MCF 10A (cell line): ENCODE measurements around the gene PTCD2. TPM values are rescaled to one million over a fixed set of nuclear protein-coding genes. Genes with fewer than 3 reads are reported as not detected.

Source experiments
- BruUV-seq: library from RNA; stranded (reverse); fragments of 400-500 nt; replicated peaks from 2 replicates; lab custom pipeline; 2021; lab: Mats Ljungman, UMichigan
- CTCF ChIA-PET: fragments of 300-600 bp; sonication (Branson Sonifier 250); formaldehyde crosslinking; extraction: SDS; loops from one replicate; lab custom pipeline; 2021; ENCODE audit warnings: antibody characterized with exemption, inconsistent platforms; lab: Yijun Ruan, JAX
- POLR2A ChIA-PET: fragments of 300-600, 350-650 bp; sonication (Branson Sonifier 250); formaldehyde crosslinking; extraction: SDS; loops from one replicate; lab custom pipeline; 2020; ENCODE audit warnings: antibody characterized with exemption, inconsistent platforms; lab: Yijun Ruan, JAX
- DNase-seq: peaks from one replicate; pipeline ENCODE4 v3.0.0-alpha.2; 2018; ENCODE audit not compliant: unreplicated experiment
- H3K27ac Mint-ChIP-seq: one replicate; pipeline ENCODE4 v1.8.0; 2022; ENCODE audit warnings: mild to moderate bottlenecking, low read depth, mixed read lengths; ENCODE audit not compliant: unreplicated experiment
- H3K27me3 Mint-ChIP-seq: one replicate; pipeline ENCODE4 v1.8.0; 2022; ENCODE audit warnings: mixed read lengths; ENCODE audit not compliant: insufficient read depth, unreplicated experiment
- H3K36me3 Mint-ChIP-seq: one replicate; pipeline ENCODE4 v1.8.0; 2022; ENCODE audit warnings: mild to moderate bottlenecking, moderate library complexity, mixed read lengths; ENCODE audit not compliant: insufficient read depth, unreplicated experiment
- H3K4me1 Mint-ChIP-seq: one replicate; pipeline ENCODE4 v1.8.0; 2022; ENCODE audit warnings: mixed read lengths; ENCODE audit not compliant: insufficient read depth, unreplicated experiment
- H3K4me3 Mint-ChIP-seq: one replicate; pipeline ENCODE4 v1.8.0; 2022; ENCODE audit warnings: mild to moderate bottlenecking, moderate library complexity, mixed read lengths; ENCODE audit not compliant: unreplicated experiment
- H3K9me3 Mint-ChIP-seq: one replicate; pipeline ENCODE4 v1.8.0; 2022; ENCODE audit warnings: mixed read lengths; ENCODE audit not compliant: unreplicated experiment
- CTCF ChIP-seq: fragments of 200-600 bp; IDR thresholded peaks from one replicate; pipeline ENCODE4 v1.8.0; 2022; ENCODE audit warnings: antibody characterized with exemption, mild to moderate bottlenecking; ENCODE audit not compliant: unreplicated experiment
- intact Hi-C: fragments of 100-400 bp; cut with micrococcal nuclease; formaldehyde crosslinking; loops from 2 replicates; pipeline ENCODE4 v1.14.1; 2022
- total RNA-seq: library from RNA; stranded (reverse); gene quantifications from 2 replicates; pipeline ENCODE4 v1.2.3, GENCODE V29; 2022

Gene PTCD2
- total RNA-seq, 1 experiment from 2014 or later = 20.3 TPM

- peak overlapping the region; percentile 10 for H3K27ac Mint-ChIP-seq
- DNase-seq = no peak
- H3K36me3 Mint-ChIP-seq = peaks cover 32% of the 10 kb centered on the region
- no peaks in the 10 kb centered on the region for H3K9me3 Mint-ChIP-seq
- H3K4me1 Mint-ChIP-seq = peaks cover 33% of the 10 kb centered on the region
- no peak for TF ChIP-seq CTCF
- intact Hi-C loops = no loop called here
- CTCF ChIA-PET = interaction anchor here (0.9 to 1.3 kb wide), 2 partner anchors 501 to 502 kb away, joined by 3 read pairs; no protein-coding TSS in a partner anchor
- POLR2A ChIA-PET = interaction anchor here (0.7 to 1.4 kb wide), 3 partner anchors 8 to 119 kb away, joined by 3 to 5 read pairs (median 3); no protein-coding TSS in a partner anchor
- H3K27me3 Mint-ChIP-seq = no peaks in the 10 kb centered on the region
- no TSS peak for BruUV-seq
- H3K4me3 Mint-ChIP-seq = no peak overlapping the region
Measured at GRCh38 chr5:72284559-72285423, 35.4 kb upstream of the PTCD2 start.

- POLR2A ChIA-PET = interaction anchor here (0.7 to 1.1 kb wide), 2 partner anchors 23 to 119 kb away, joined by 3 to 5 read pairs; no protein-coding TSS in a partner anchor
Measured at GRCh38 chr5:72285424-72285821, 34.8 kb upstream of the PTCD2 start.

DNA sequence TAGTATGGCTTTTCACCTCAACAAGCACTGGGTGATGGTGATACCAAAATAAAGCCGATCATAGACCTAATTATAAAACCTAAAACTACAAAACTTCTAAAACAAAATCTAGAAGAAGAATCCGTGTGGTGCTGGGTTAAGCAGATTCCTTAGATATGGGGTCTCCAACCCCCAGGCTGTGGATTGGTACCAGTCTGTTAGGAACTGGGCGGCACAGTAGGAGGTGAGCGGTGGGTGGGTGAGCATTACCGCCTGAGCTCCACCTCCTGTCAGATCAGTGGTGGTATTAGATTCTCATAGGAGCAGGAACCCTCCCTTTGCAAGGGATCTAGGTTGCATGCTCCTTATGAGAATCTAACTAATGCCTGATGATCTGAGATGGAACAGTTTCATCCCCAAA lies 33.4 kb upstream of the PTCD2 start:
- no TSS peak for BruUV-seq
- Mint-ChIP-seq H3K27ac (no peak overlapping the region), H3K9me3 (no peaks in the 10 kb centered on the region), H3K4me3 (no peak overlapping the region), H3K36me3 (peaks cover 43% of the 10 kb centered on the region), H3K27me3 (no peaks in the 10 kb centered on the region), H3K4me1 (peaks cover 26% of the 10 kb centered on the region)
- POLR2A ChIA-PET = no interaction called here
- no peak for TF ChIP-seq CTCF
- intact Hi-C loops = no loop called here
- CTCF ChIA-PET = interaction anchor here (0.7 kb wide), 1 partner anchor 73 kb away, joined by 3 read pairs; no protein-coding TSS in a partner anchor
- DNase-seq = no peak

More at GRCh38 chr5:72285424-72285821, 34.8 kb upstream of the PTCD2 start:
- CTCF ChIA-PET = interaction anchor here (0.9 to 1.3 kb wide), 2 partner anchors 502 to 503 kb away, joined by 3 read pairs; no protein-coding TSS in a partner anchor
- H3K27ac Mint-ChIP-seq = peak overlapping the region; percentile 10
- peaks cover 37% of the 10 kb centered on the region for H3K36me3 Mint-ChIP-seq
- no peak for TF ChIP-seq CTCF
- H3K9me3 Mint-ChIP-seq = no peaks in the 10 kb centered on the region
- peaks cover 33% of the 10 kb centered on the region for H3K4me1 Mint-ChIP-seq
- no peaks in the 10 kb centered on the region for H3K27me3 Mint-ChIP-seq
- no TSS peak for BruUV-seq
- H3K4me3 Mint-ChIP-seq = no peak overlapping the region
- intact Hi-C loops = no loop called here
- DNase-seq = no peak

GRCh38 chr5:72288924-72289323 lies 31.2 kb upstream of the PTCD2 start:
- H3K36me3 Mint-ChIP-seq = peaks cover 41% of the 10 kb centered on the region
- intact Hi-C loops = no loop called here
- ChIA-PET CTCF (interaction anchor here (0.6 kb wide), 1 partner anchor 514 kb away, joined by 3 read pairs; no protein-coding TSS in a partner anchor), POLR2A (interaction anchor here (0.6 to 1.2 kb wide), 2 partner anchors 11 to 15 kb away, joined by 3 read pairs; no protein-coding TSS in a partner anchor)
- BruUV-seq = no TSS peak
- H3K27ac Mint-ChIP-seq = no peak overlapping the region
- no peaks in the 10 kb centered on the region for H3K9me3 Mint-ChIP-seq
- peaks cover 7% of the 10 kb centered on the region for H3K4me1 Mint-ChIP-seq
- H3K27me3 Mint-ChIP-seq = no peaks in the 10 kb centered on the region
- TF ChIP-seq CTCF = no peak
- H3K4me3 Mint-ChIP-seq = no peak overlapping the region
- no peak for DNase-seq
